Muscle of back (tissue), 11 donors: ENCODE results near the gene CD63. TPM values are rescaled to one million over a fixed set of nuclear protein-coding genes. Genes with fewer than 3 reads are reported as not detected.

Experiments
- DNase-seq, 3 donors: peaks; one replicate each; pipeline versions ENCODE4 v3.0.0 to v3.0.0-alpha.2; 2013
- polyA plus RNA-seq, 10 donors: library from polyadenylated mRNA; unstranded; fragments of 120-200 nt; gene quantifications; one replicate each; pipeline ENCODE4 v1.2.1, GENCODE V29; 2013; ENCODE audit not compliant: insufficient read length in 10 of 10

Gene CD63
- polyA plus RNA-seq, 10 donors, result 694 to 894 (median 792) TPM

DNA sequence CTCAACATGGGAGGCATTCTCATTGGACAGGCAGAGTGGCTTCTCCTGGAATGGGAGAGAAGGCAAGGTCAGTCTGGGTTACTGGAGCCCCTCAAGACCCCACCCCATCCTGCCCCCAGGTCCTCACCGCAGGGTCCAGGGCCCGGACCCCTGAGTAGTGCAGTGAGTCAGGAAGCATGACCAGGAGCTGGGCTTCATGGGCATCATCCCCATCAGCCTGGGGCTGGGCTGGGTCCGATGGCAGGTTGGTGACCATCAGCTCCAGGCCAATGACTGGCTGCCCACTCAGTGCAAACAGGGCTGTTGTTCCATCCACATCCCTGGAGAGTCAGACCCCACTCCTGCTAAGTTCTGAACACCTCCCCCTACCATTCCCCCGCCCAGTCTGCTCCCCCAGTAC lies 34.2 kb downstream of the CD63 start:
- no peak for DNase-seq

DNA sequence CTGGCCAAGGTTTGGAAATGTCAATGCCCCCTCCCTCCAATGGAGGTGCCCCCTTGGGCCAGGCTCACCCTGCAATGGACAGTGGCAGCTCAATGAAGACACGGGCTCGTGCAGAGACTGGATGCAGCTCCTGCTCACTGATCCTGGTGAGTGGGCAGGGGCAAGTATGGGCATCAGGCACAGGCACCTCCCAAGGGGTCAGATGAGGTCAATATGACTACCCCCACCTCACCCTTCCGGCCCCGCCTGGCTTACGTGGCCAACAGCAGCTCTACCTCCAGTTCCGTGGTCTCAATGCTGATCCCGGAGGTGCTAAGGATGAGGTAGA lies 34.7 kb downstream of the CD63 start:
- no peak for DNase-seq

DNA sequence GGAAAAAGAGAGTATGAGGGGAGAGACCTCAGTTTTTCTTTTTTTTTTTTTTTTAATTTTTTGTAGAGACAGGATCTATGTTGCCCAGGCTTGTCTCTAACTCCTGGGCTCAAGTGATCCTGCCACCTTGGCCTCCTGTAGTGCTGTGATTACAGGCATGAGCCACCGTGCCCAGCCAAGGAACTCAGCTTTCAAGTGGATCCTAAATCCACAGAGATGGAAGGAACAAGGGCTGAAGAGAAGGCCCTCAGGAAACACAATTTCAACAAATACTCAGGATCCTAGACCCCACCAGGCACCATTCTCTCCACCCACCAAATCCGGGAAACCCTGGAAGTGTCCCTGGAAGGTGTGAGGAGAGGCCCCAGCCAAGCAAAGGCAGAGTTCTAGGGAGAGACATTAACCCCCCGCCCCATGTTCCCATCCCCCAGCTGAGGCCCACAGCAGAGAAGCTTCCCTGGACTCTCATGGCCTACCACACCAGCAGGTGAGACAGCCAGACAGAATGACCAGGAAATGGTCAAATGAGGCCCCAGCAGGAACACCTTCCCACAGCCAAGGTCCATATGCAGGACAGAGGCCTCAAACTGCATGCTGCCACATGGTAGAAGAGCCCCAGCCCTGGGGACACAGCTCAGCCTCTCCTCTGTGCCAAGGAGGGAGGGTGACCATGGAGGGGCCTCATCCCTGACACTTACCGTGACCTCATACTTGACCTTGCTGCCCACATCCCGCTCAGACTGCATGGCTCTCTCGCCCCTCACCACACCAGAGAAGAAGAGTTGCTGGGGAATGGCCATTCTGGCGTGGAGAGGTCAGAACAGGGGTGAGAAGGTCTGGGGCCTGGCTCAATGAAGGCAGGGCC lies 35.3 kb downstream of the CD63 start:
- no peak for DNase-seq

DNA sequence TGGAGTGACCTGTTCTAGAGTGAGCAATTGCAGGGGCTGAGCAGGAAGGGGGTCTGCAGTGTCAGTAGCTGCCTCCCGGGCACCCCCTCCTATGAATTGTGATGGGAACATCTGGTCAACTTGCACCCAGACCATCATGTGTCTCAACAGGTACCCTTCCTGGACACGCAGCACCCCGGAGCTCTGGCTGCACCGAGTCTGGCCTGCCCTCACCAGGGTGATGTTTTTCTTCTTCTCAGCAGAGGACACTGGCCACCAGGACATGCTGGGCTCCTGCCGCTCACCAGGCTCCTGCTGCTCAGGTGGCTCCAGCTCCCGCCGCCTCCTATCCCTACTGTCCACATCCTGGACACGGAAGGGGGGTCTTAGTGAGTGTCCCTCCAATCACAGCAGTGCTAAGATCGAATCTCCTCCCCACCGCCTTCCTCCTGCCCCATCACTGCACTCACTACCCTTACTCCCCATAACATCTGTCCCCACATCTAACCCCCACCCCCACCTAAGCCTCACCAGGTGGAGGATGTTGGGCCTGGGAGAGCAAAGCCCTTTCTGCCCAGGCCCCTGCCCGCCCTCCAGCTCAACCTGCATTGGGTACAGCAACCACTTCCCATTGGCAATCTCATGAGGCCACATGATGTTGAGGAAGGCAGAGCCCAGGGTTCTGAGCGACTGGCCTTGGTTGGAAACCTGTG lies 36.0 kb downstream of the CD63 start:
- no peak for DNase-seq

DNA sequence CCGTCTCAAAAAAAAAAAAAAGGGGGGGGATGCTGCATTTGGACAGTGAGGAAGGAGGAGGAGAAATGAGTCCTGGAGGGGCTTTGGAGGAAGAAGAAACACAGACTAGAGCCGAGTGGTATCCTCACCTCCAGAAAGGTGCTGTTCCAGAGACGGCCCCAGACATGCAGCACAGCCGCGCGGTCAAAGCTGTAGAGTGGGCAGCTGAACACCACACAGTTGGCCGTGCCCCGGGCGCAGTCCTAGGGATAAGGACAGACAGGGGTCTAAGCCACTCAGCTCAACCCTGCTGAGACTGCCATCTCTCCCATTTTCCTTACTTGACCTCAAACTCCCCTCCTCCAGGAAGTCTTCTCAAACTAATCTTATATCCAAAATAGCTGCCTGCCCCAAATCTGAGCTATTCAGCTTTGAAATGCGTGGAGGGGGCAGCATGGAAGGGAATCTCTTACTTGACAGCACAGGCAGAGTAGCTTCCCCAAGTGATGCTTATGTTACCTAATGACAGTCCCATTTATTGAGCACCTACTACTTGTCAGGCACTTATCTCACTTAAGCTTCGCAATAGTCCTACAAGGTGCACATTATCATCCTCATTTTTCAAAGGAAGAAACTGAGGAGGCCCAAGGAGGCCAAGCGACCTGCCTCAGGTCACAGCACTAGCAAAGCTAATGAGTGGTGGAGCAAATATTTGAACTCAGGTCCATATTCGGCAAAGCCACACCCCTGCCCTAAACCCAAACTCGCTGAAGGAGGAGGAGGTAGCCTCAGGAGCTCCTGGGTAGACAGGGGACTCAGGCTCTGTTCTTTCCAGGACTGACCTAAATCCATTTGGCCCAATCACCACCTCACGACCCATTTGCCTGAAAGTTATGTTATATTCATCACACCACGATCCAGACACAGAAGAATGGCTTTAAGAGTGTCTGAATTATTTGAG lies 39.8 kb downstream of the CD63 start:
- DNase-seq, result no peak

DNA sequence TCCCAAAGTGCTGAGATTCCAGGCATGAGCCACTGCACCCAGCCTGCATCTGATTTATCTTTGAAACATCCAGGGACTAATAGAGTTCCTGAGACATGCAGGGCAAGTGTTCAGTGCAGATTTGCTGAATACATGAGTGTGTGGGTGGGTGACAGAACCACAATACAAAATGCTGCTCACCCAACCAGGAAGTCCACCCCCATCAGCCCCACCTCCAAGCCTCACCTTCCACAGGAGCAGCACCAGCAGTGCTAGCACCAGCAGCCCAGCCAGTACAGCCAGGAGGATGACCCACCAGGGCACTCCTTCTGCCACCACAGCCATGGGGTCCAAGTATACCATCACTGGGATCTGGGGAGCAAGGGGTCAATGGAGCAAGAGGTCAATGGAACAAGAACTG lies 41.1 kb downstream of the CD63 start:
- DNase-seq, result no peak

DNA sequence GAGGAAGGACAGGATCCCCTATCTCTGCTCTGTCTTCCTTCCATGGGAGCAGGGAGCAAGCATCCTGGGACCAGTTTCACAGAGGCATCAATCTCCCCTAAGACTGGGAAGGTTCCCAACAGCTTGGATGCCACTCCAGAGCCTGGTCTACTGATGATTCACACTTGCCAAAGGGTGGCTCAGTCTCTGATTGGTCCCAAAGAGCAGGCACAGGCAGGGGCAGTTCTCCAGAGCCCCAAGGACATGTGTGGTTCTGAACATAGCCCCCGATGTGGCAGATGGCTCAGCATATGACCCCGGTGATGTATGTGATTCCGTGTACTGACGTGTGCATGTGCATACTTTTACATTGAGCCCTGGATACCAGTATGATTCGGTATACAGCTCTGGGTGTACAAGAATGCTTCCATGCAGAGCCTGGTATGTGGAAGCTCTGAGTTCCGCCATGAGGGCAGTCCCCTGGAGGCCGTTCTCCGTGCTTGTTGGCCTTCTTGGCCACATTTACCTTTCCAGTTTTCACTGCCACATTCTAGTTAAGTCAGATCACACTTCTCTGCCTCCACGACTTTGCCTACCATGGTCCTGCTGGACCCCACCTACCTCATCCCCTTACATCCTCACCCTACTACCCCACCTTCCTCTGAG lies 42.3 kb downstream of the CD63 start:
- no peak for DNase-seq

DNA sequence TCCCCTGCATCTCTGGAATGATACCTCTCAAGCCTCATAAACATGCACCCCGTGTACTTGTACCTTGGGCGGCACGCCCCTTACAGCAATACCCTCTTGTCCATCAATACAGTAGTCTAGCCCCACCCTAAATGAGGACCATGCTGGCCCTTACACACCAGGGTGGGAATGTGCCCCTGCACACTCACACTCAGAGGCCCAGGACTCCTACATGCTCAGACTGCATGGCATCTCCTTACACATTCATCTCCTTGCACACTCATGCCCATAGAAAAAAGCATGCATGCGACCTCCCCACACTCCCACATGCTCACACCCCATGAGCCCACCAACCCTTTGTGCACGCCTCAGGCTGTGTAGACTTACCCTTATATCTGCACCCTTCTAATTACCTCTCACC lies 43.1 kb downstream of the CD63 start:
- DNase-seq, result no peak

DNA sequence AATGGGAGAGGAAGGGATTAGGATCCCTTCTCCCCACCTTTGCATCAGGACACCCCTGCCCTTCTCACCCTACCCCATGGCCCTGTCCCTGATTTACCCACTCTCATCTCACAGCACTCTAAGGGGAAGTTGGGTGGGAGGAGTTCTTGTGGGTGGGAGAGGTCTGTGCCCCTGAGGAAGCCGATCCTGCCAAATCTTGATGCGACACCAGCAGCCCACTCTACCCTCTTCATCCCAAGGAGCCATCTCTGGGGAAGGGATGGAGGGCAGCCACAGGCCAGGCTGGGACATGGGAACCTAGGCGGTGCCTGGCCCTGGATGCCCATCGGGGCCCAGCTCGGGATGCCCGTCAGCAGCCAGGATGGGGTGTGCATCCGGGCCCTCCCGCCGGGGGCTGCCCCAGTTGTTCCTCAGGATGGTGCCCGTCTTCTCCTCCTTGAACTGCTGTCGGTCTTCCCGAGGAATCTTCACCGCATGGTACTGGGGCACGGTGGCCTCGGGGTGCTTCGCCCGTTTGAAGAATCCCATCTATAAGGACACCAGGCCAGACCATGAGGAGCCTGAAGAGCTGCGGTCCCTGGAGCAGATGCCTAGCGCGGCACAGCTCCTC lies 43.9 kb downstream of the CD63 start:
- no peak for DNase-seq

DNA sequence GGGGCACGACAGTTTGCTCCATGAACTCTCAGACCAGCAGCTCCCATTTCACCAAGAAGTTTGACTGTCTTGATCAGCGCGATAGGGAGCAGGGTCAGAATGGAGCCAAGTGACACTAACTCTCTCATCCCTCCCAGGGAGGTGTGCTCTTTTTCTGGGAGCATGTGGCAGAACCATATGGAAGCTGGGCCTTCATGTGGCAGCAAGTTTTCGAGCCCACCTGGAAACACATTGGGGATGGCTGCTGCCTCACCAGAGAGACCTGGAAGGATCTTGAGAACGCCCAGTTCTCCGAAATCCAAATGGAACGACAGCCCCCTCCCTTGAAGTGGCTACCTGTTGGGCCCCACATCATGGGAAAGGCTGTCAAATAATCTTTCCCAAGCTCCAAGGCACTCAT lies 45.1 kb downstream of the CD63 start:
- no peak for DNase-seq

DNA sequence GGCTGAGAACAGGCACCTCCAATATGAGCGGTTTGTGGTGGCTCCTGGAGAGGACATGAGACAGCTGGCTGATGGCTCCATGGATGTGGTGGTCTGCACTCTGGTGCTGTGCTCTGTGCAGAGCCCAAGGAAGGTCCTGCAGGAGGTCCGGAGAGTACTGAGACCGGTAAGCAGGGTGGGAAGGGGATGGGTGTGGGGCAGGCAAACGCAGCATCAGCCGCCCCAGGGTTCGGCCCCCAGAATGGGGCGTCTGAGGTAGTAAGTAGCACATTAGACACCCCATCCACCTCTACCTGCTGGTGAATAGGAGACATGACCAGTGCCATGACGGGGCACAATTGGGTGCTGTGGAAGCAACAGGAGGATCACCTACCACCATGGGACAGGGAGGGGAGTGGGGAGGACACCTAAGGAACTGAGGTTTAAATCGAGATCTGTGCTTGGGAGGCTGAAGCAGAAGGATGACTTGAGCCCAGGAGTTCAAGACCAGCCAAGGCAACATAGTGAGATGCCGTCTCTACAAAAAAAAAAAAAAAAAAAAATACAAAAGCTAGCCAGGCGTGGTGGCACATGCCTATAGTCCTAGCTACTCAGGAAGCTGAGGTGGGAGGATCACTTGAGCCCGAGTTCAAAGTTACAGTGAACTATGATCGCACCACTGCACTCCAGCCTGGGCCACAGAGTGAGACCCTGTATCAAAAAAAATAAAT lies 46.6 kb downstream of the CD63 start:
- DNase-seq, result no peak

DNA sequence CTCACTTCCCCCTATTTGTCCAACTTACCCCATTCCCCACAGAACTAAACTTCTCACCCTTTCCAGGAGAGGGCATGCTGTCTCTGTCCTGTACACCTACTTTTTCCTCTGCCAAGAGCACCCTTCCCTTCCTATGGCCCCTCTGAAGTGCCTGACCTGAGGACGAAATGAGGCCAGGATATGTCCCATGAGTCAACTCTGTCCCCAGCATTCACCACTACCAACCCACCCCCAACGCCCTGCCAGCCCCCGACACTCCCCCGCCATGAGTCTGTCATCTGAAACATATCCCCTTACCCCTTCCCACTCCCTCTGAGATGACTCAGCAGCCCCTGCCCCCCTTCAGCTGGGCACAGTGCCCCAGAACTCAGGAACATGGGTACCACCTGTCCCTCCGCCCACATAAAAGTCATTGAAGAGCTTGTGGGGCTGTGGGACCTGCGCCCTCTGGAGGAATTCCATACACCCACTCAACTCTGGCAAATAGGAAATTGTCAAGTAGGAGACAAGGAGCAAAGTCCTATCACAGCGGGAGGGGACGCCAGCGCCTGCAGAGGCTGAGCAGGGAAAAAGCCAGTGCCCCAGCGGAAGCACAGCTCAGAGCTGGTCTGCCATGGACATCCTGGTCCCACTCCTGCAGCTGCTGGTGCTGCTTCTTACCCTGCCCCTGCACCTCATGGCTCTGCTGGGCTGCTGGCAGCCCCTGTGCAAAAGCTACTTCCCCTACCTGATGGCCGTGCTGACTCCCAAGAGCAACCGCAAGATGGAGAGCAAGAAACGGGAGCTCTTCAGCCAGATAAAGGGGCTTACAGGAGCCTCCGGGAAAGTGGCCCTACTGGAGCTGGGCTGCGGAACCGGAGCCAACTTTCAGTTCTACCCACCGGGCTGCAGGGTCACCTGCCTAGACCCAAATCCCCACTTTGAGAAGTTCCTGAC lies 47.4 kb downstream of the CD63 start:
- DNase-seq, result peak; percentile 59 to 67 (median 62)

DNA sequence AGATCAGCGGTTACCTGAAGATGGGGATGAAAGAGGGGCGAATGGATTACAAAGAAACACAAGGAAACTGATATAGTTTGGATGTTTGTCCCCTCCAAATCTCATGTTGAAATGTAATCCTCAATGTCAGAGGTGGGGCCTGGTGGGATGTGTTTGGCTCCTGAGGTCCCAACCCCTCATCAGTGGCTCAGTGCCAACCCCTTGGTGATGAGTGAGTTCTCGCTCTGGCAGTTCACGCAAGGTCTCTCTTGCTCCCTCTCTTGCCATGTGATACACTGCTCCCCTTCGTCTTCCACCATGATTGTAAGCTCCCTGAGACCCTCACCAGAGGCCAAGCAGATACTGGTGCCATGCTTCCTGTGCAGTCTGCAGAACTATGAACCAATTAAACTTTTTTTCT lies 49.1 kb downstream of the CD63 start:
- no peak for DNase-seq

DNA sequence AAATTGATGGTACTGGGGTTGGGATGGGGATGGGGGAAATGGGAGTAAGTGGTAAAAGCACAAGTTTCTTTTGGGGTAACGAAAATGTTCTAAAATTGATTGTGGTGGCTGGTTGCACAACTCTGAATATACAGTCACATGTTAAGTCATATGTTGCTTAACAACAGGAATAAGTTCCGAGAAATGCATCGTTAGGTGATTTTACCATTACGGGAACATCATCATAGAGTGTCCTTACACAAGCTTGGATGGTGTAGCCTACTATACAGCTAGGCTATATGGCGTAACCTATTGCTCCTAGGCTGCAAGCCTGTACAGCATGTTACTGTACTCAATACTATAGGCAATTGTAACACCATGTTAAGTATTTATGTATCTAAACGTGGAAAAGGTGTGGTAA lies 52.1 kb downstream of the CD63 start:
- DNase-seq, result peak in 1 of 3 donors; percentile 19

DNA sequence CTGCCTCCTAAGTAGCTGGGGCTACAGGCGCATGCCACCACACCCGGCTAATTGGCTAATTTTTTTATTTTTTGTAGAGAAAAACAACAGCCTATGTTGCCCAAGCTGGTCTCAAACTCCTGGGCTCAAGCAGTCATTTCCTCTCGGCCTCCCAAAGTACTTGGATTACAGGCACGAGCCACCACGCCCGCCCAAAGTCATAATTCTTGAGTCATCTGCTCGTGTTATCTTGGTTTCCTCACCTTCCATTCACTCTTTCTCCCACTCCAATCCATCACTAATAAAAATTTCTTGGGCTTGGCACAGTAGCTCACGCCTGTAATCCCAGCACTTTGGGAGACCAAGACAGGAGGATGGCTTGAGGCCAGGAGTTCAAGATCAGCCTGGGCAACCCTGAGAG lies 53.1 kb downstream of the CD63 start:
- DNase-seq, result no peak
